ENCODE results near the gene SKA3.
A peak's percentile ranks its signal among the peaks of the same experiment; 100 is the strongest.
"Not testable (repeated sequence)": the region's sequence is repeated elsewhere in the genome, so short reads cannot be mapped to it uniquely, and the experiment has no call there.

The SKA3 gene

GRCh38 chr13:21147827-21148226, 28.5 kb downstream of the SKA3 start:
- Histone ChIP-seq H3K27me3 (ENCODE audit: low read depth) (no peaks in the 10 kb centered on the region), H3K9me3 (no peaks in the 10 kb centered on the region), H3K4me3 (no peak overlapping the region), H3K4me1 (peaks cover 2% of the 10 kb centered on the region), H3K36me3 (replicated peaks) (peaks cover 51% of the 10 kb centered on the region)
- in situ Hi-C loops (cut with MboI; ENCODE audit: low sequenced_read_pairs): no loop called here
- DNase-seq (ENCODE audit: low spot score in 2 of 2): no peak

GRCh38 chr13:21142766-21143165, 33.6 kb downstream of the SKA3 start:
- no peak overlapping the region for H3K4me3 ChIP-seq

GRCh38 chr13:21139374-21139773, 37.0 kb downstream of the SKA3 start:
- Histone ChIP-seq H3K4me1 (peaks cover 21% of the 10 kb centered on the region), H3K4me3 (peak overlapping the region; percentile 93), H3K27me3 (ENCODE audit: low read depth) (no peaks in the 10 kb centered on the region), H3K9me3 (no peaks in the 10 kb centered on the region), H3K36me3 (replicated peaks) (peaks cover 32% of the 10 kb centered on the region)
- no peak for DNase-seq (ENCODE audit: low spot score in 2 of 2)
- in situ Hi-C loops (cut with MboI; ENCODE audit: low sequenced_read_pairs): no loop called here

More at GRCh38 chr13:21142766-21143165, 33.6 kb downstream of the SKA3 start:
- in situ Hi-C loops (cut with MboI; ENCODE audit: low sequenced_read_pairs): no loop called here
- peaks cover 64% of the 10 kb centered on the region for H3K36me3 ChIP-seq (replicated peaks)
- DNase-seq (ENCODE audit: low spot score in 2 of 2): no peak
- H3K4me1 ChIP-seq: peaks cover 18% of the 10 kb centered on the region
- no peaks in the 10 kb centered on the region for H3K9me3 ChIP-seq
- H3K27me3 ChIP-seq (ENCODE audit: low read depth): no peaks in the 10 kb centered on the region

GRCh38 chr13:21138561-21138960, 37.8 kb downstream of the SKA3 start:
- in situ Hi-C loops (cut with MboI; ENCODE audit: low sequenced_read_pairs): no loop called here
- Histone ChIP-seq H3K36me3 (replicated peaks) (peaks cover 27% of the 10 kb centered on the region), H3K27me3 (ENCODE audit: low read depth) (no peaks in the 10 kb centered on the region), H3K9me3 (no peaks in the 10 kb centered on the region), H3K4me3 (no peak overlapping the region), H3K4me1 (peaks cover 26% of the 10 kb centered on the region)
- no peak for DNase-seq (ENCODE audit: low spot score in 2 of 2)

GRCh38 chr13:21137696-21138095, 38.7 kb downstream of the SKA3 start:
- H3K36me3 ChIP-seq (replicated peaks): peaks cover 19% of the 10 kb centered on the region
- H3K27me3 ChIP-seq (ENCODE audit: low read depth): no peaks in the 10 kb centered on the region
- no peak for DNase-seq (ENCODE audit: low spot score in 2 of 2)
- H3K4me3 ChIP-seq: no peak overlapping the region
- H3K9me3 ChIP-seq: no peaks in the 10 kb centered on the region
- peaks cover 23% of the 10 kb centered on the region for H3K4me1 ChIP-seq
- in situ Hi-C loops (cut with MboI; ENCODE audit: low sequenced_read_pairs): no loop called here

- H3K4me1 ChIP-seq: peaks cover 18% of the 10 kb centered on the region
- H3K36me3 ChIP-seq (replicated peaks); H3K27me3 ChIP-seq (ENCODE audit: low read depth); in situ Hi-C loops (cut with MboI; ENCODE audit: low sequenced_read_pairs); DNase-seq (ENCODE audit: low spot score in 2 of 2); H3K4me3 ChIP-seq; H3K9me3 ChIP-seq: not testable (repeated sequence)
These were observed 40.5 kb downstream of the SKA3 start for GRCh38 chr13:21135833-21136232.

GRCh38 chr13:21134475-21134874, 41.9 kb downstream of the SKA3 start:
- Histone ChIP-seq H3K4me1 (peaks cover 15% of the 10 kb centered on the region), H3K36me3 (replicated peaks) (no peaks in the 10 kb centered on the region), H3K4me3 (no peak overlapping the region), H3K27me3 (ENCODE audit: low read depth) (no peaks in the 10 kb centered on the region), H3K9me3 (no peaks in the 10 kb centered on the region)
- in situ Hi-C loops (cut with MboI; ENCODE audit: low sequenced_read_pairs): no loop called here
- no peak for DNase-seq (ENCODE audit: low spot score in 2 of 2)

- H3K36me3 ChIP-seq (replicated peaks): no peaks in the 10 kb centered on the region
- no peaks in the 10 kb centered on the region for H3K9me3 ChIP-seq
- H3K4me1 ChIP-seq: peaks cover 8% of the 10 kb centered on the region
- H3K27me3 ChIP-seq (ENCODE audit: low read depth): no peaks in the 10 kb centered on the region
- no peak overlapping the region for H3K4me3 ChIP-seq
- no peak for DNase-seq (ENCODE audit: low spot score in 2 of 2)
- in situ Hi-C loops (cut with MboI; ENCODE audit: low sequenced_read_pairs): no loop called here
These were observed 43.3 kb downstream of the SKA3 start for GRCh38 chr13:21133077-21133476.

- no peaks in the 10 kb centered on the region for H3K36me3 ChIP-seq (replicated peaks)
- in situ Hi-C loops (cut with MboI; ENCODE audit: low sequenced_read_pairs): no loop called here
- peak; percentile 25 to 26 for DNase-seq (ENCODE audit: low spot score in 2 of 2)
- peaks cover 8% of the 10 kb centered on the region for H3K4me1 ChIP-seq
- no peak overlapping the region for H3K4me3 ChIP-seq
- no peaks in the 10 kb centered on the region for H3K9me3 ChIP-seq
- no peaks in the 10 kb centered on the region for H3K27me3 ChIP-seq (ENCODE audit: low read depth)
These were observed 46.2 kb downstream of the SKA3 start for GRCh38 chr13:21130116-21130515.

GRCh38 chr13:21124852-21125251, 51.5 kb downstream of the SKA3 start:
- in situ Hi-C loops (cut with MboI; ENCODE audit: low sequenced_read_pairs): loop anchor here (25.0 kb wide), 1 partner anchor 362 kb away; no protein-coding TSS in a partner anchor
- H3K4me3 ChIP-seq: no peak overlapping the region
- no peaks in the 10 kb centered on the region for H3K36me3 ChIP-seq (replicated peaks)
- no peaks in the 10 kb centered on the region for H3K9me3 ChIP-seq
- no peaks in the 10 kb centered on the region for H3K27me3 ChIP-seq (ENCODE audit: low read depth)
- no peaks in the 10 kb centered on the region for H3K4me1 ChIP-seq
- DNase-seq (ENCODE audit: low spot score in 2 of 2): peak in 1 of 2 experiments; percentile 68

GRCh38 chr13:21123956-21124355, 52.4 kb downstream of the SKA3 start:
- H3K4me3 ChIP-seq: no peak overlapping the region
- H3K4me1 ChIP-seq: no peaks in the 10 kb centered on the region
- in situ Hi-C loops (cut with MboI; ENCODE audit: low sequenced_read_pairs): loop anchor here (25.0 kb wide), 1 partner anchor 363 kb away; no protein-coding TSS in a partner anchor
- no peaks in the 10 kb centered on the region for H3K9me3 ChIP-seq
- no peaks in the 10 kb centered on the region for H3K36me3 ChIP-seq (replicated peaks)
- H3K27me3 ChIP-seq (ENCODE audit: low read depth): no peaks in the 10 kb centered on the region
- no peak for DNase-seq (ENCODE audit: low spot score in 2 of 2)

GRCh38 chr13:21121616-21122015, 54.7 kb downstream of the SKA3 start:
- Histone ChIP-seq H3K27me3 (ENCODE audit: low read depth) (no peaks in the 10 kb centered on the region), H3K4me1 (no peaks in the 10 kb centered on the region), H3K9me3 (no peaks in the 10 kb centered on the region), H3K4me3 (no peak overlapping the region), H3K36me3 (replicated peaks) (no peaks in the 10 kb centered on the region)
- DNase-seq (ENCODE audit: low spot score in 2 of 2): no peak
- in situ Hi-C loops (cut with MboI; ENCODE audit: low sequenced_read_pairs): loop anchor here (25.0 kb wide), 1 partner anchor 366 kb away; no protein-coding TSS in a partner anchor

- in situ Hi-C loops (cut with MboI; ENCODE audit: low sequenced_read_pairs): loop anchor here (25.0 kb wide), 1 partner anchor 367 kb away; no protein-coding TSS in a partner anchor
- Histone ChIP-seq H3K36me3 (replicated peaks) (no peaks in the 10 kb centered on the region), H3K4me1 (peaks cover 3% of the 10 kb centered on the region; the same call in 1 of the 2 replicates), H3K27me3 (ENCODE audit: low read depth) (no peaks in the 10 kb centered on the region), H3K9me3 (no peaks in the 10 kb centered on the region), H3K4me3 (no peak overlapping the region)
- DNase-seq (ENCODE audit: low spot score in 2 of 2): no peak
These were observed 56.2 kb downstream of the SKA3 start for GRCh38 chr13:21120191-21120590.

- Histone ChIP-seq H3K9me3 (no peaks in the 10 kb centered on the region), H3K36me3 (replicated peaks) (no peaks in the 10 kb centered on the region)
- in situ Hi-C loops (cut with MboI; ENCODE audit: low sequenced_read_pairs): loop anchor here (25.0 kb wide), 1 partner anchor 368 kb away; no protein-coding TSS in a partner anchor
These were observed 56.8 kb downstream of the SKA3 start for GRCh38 chr13:21119526-21119925.

GRCh38 chr13:21118180-21118579, 58.2 kb downstream of the SKA3 start:
- H3K27me3 ChIP-seq (ENCODE audit: low read depth): no peaks in the 10 kb centered on the region
- H3K36me3 ChIP-seq (replicated peaks): no peaks in the 10 kb centered on the region
- peaks cover 3% of the 10 kb centered on the region; the same call in 1 of the 2 replicates for H3K4me1 ChIP-seq
- in situ Hi-C loops (cut with MboI; ENCODE audit: low sequenced_read_pairs): loop anchor here (25.0 kb wide), 1 partner anchor 369 kb away; no protein-coding TSS in a partner anchor
- no peak overlapping the region for H3K4me3 ChIP-seq
- DNase-seq (ENCODE audit: low spot score in 2 of 2): no peak
- no peaks in the 10 kb centered on the region for H3K9me3 ChIP-seq

More at GRCh38 chr13:21119526-21119925, 56.8 kb downstream of the SKA3 start:
- no peak for DNase-seq (ENCODE audit: low spot score in 2 of 2)
- Histone ChIP-seq H3K4me1 (peaks cover 3% of the 10 kb centered on the region; the same call in 1 of the 2 replicates), H3K27me3 (ENCODE audit: low read depth) (no peaks in the 10 kb centered on the region), H3K4me3 (no peak overlapping the region)

All from HAP-1 (cell line).